Measurements from ENCODE around the gene DDIT4. TPM values are rescaled to one million over a fixed set of nuclear protein-coding genes. Genes with fewer than 3 reads are reported as not detected.

The DDIT4 gene
- total and polyA plus RNA-seq, 9 of the 15 experiments (the other 6 are each of a cell fraction or from before 2014, with no cell fraction given), result 8.2 to 675 (median 159) TPM

DNA sequence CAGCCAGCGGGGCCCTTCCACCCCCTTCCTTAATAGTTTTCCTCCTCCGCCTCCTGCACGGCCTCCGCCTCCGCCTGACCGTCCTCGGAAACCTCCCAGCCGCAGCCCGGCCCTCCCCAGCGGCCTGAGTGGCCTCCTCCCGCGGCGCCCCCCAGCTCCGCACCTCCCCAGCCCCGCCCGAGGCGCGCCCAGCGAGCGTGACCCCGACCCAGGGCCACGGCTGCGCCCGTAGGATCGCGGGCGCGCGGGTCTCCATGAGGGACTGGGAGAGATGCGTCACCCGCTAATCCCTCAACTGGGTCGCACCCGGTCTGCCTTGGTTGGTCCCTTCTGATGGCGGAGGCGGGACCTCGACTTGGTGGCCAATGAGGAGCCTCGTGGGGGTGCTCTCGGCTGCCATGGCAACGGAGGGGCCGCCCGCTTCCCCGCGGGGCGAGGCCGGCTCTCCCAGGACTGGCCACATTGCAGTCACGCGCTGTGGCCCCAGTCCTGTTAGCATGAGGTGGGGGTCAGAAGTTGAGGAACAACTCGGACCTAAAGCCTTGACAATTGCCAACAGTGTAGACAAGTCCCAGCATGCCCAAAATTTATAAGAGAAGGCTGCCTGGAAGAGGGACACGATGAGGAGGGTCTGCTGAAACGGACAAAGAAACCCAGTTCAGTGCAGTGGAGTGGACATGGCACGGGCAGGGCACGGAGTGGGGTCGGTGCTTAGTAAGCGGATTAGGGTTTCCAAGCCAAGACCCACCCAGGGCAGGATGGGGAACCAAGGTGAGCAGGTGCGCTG is 24.3 kb downstream of the DDIT4 start (continued):
- TF ChIP-seq NEUROD1 (IDR thresholded peaks at IDR 0.05; ENCODE audit: borderline replicate concordance, low read depth, low read length, partially characterized antibody) (peak; percentile 96), ZNF24 (IDR thresholded peaks at IDR 0.05) (no peak; the same call in 1 of the 2 replicates), L3MBTL2 (IDR thresholded peaks at IDR 0.05) (peak; percentile 98), RAD21 (CRISPR knock-in tag; conservative IDR thresholded peaks at IDR 0.05 in 1 of 2, IDR thresholded peaks at IDR 0.05 in 1 of 2) (peak in 1 of 2 experiments; percentile 43; a peak in 2 of 4 replicates), FIP1L1 (IDR thresholded peaks at IDR 0.05; ENCODE audit: low read depth, low read length, poor library complexity, severe bottlenecking) (no peak), RAD51 (IDR thresholded peaks at IDR 0.05; ENCODE audit: borderline replicate concordance, low read depth) (peak; percentile 78), FOXA3 (CRISPR knock-in tag; conservative IDR thresholded peaks at IDR 0.05 in 1 of 2, IDR thresholded peaks at IDR 0.05 in 1 of 2) (peak; percentile 9 to 76; a peak in 1 of 4 replicates), SIN3B (IDR thresholded peaks at IDR 0.05; ENCODE audit: low read depth) (peak; percentile 54; the same call in 1 of the 2 replicates), ZFPM2 (CRISPR knock-in tag; IDR thresholded peaks at IDR 0.05) (no peak), RBM25 (IDR thresholded peaks at IDR 0.05; ENCODE audit: low read depth, low read length, severe bottlenecking) (peak; percentile 98), SREBF2 (CRISPR knock-in tag; IDR thresholded peaks at IDR 0.05) (no peak), TEAD2 (tag; IDR thresholded peaks at IDR 0.05) (peak; percentile 91), CBX3 (IDR thresholded peaks at IDR 0.05; ENCODE audit: borderline replicate concordance in 1 of 2, low read length in 2 of 2) (peak in 1 of 2 experiments; percentile 76; a peak in 1 of 3 replicates), DNMT1 (IDR thresholded peaks at IDR 0.05) (no peak), KDM2B (CRISPR knock-in tag; IDR thresholded peaks at IDR 0.05) (peak; percentile 56; the same call in 1 of the 2 replicates), CEBPB (tag; IDR thresholded peaks at IDR 0.05) (peak; percentile 19; the same call in 1 of the 2 replicates), ZNF586 (CRISPR knock-in tag; conservative IDR thresholded peaks at IDR 0.05) (0 out of 2 replicates have a peak, but pooled peaks have one; percentile 62), RBM17 (IDR thresholded peaks at IDR 0.05; ENCODE audit: borderline replicate concordance, low read depth, low read length) (no peak)
- TF ChIP-seq, protein P1, sequence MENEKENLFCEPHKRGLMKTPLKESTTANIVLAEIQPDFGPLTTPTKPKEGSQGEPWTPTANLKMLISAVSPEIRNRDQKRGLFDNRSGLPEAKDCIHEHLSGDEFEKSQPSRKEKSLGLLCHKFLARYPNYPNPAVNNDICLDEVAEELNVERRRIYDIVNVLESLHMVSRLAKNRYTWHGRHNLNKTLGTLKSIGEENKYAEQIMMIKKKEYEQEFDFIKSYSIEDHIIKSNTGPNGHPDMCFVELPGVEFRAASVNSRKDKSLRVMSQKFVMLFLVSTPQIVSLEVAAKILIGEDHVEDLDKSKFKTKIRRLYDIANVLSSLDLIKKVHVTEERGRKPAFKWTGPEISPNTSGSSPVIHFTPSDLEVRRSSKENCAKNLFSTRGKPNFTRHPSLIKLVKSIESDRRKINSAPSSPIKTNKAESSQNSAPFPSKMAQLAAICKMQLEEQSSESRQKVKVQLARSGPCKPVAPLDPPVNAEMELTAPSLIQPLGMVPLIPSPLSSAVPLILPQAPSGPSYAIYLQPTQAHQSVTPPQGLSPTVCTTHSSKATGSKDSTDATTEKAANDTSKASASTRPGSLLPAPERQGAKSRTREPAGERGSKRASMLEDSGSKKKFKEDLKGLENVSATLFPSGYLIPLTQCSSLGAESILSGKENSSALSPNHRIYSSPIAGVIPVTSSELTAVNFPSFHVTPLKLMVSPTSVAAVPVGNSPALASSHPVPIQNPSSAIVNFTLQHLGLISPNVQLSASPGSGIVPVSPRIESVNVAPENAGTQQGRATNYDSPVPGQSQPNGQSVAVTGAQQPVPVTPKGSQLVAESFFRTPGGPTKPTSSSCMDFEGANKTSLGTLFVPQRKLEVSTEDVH (IDR thresholded peaks at IDR 0.05; ENCODE audit: low read depth, partially characterized antibody), result no peak
- TF ChIP-seq, protein P2, sequence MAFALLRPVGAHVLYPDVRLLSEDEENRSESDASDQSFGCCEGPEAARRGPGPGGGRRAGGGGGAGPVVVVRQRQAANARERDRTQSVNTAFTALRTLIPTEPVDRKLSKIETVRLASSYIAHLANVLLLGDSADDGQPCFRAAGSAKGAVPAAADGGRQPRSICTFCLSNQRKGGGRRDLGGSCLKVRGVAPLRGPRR (CRISPR knock-in tag; IDR thresholded peaks at IDR 0.05), result peak; percentile 90; the same call in 1 of the 2 replicates
- TF ChIP-seq, protein P3, sequence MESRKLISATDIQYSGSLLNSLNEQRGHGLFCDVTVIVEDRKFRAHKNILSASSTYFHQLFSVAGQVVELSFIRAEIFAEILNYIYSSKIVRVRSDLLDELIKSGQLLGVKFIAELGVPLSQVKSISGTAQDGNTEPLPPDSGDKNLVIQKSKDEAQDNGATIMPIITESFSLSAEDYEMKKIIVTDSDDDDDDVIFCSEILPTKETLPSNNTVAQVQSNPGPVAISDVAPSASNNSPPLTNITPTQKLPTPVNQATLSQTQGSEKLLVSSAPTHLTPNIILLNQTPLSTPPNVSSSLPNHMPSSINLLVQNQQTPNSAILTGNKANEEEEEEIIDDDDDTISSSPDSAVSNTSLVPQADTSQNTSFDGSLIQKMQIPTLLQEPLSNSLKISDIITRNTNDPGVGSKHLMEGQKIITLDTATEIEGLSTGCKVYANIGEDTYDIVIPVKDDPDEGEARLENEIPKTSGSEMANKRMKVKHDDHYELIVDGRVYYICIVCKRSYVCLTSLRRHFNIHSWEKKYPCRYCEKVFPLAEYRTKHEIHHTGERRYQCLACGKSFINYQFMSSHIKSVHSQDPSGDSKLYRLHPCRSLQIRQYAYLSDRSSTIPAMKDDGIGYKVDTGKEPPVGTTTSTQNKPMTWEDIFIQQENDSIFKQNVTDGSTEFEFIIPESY (CRISPR knock-in tag; IDR thresholded peaks at IDR 0.05), result no peak; the same call in 1 of the 2 replicates
